K562 (cell line): ENCODE measurements around the gene ABCC6. TPM values are rescaled to one million over a fixed set of nuclear protein-coding genes. Genes with fewer than 3 reads are reported as not detected.
A peak's percentile ranks its signal among the peaks of the same experiment; 100 is the strongest.

Experiments
- ATAC-seq: fragments of 200-7000 bp; cut with Tn5 transposase; 3 replicates; pipeline ENCODE4 v1.9.1; 2020; ENCODE audit warnings: moderate library complexity
- BruUV-seq: library from RNA; stranded (reverse); fragments of 400-500 nt; replicated peaks from 2 replicates; lab custom pipeline; 2021; lab: Mats Ljungman, UMichigan
- CTCF ChIA-PET: fragments of 300-600 bp; formaldehyde crosslinking; extraction: SDS; loops from one replicate; lab custom pipeline; 2021; ENCODE audit warnings: low intra/inter-chr PET ratio; lab: Yijun Ruan, JAX
- POLR2A ChIA-PET: fragments of 300-600, 350-650 bp; sonication (Branson Sonifier 250); formaldehyde crosslinking; extraction: SDS; loops from one replicate; lab custom pipeline; 2021; ENCODE audit warnings: antibody characterized with exemption, inconsistent platforms; lab: Yijun Ruan, JAX
- DNase-seq, 4 experiments: peaks; one replicate each; pipeline versions ENCODE4 v3.0.0 to v3.0.0-alpha.2; 2011 to 2018; ENCODE audit warnings: low spot score in 3 of 4, mixed read lengths in 3 of 4; ENCODE audit errors: extremely low read depth in 1 of 4
- FAIRE-seq: peaks from 2 replicates; lab custom pipeline; 2011; peaks lifted over from hg19 to GRCh38; lab: Jason Lieb, UNC
- H2AFZ ChIP-seq: 2 replicates; pipeline ENCODE4 v1.6.0; 2011; ENCODE audit warnings: low read depth, low read length, control low read depth, inconsistent platforms
- H3K27ac ChIP-seq: fragments of 200-600 bp; 3 replicates; pipeline ENCODE4 v1.8.0; 2011; ENCODE audit warnings: low read depth, mild to moderate bottlenecking, control low read depth, inconsistent platforms, low read length, moderate library complexity, mixed read lengths; ENCODE audit errors: extremely low read depth
- H3K27me3 ChIP-seq, 2 experiments: fragments of 300-600 bp in 1 of 2; 2 replicates in 1 of 2; 3 replicates in 1 of 2; pipeline versions ENCODE4 v1.6.0 to v1.8.0; 2011; ENCODE audit warnings: inconsistent platforms in 2 of 2, low read length in 2 of 2, mild to moderate bottlenecking in 1 of 2, mixed read lengths in 1 of 2, moderate library complexity in 1 of 2; ENCODE audit not compliant: control insufficient read depth in 2 of 2, insufficient read depth in 2 of 2
- H3K36me3 ChIP-seq: fragments of 300-600 bp; 3 replicates; pipeline ENCODE4 v1.8.0; 2011; ENCODE audit warnings: mild to moderate bottlenecking, low read length, inconsistent platforms; ENCODE audit not compliant: control insufficient read depth, insufficient read depth
- H3K4me1 ChIP-seq, 2 experiments: fragments of 200-600 bp in 1 of 2; replicated peaks in 1 of 2; 2 replicates in 1 of 2; 3 replicates in 1 of 2; pipeline versions ENCODE4 v1.5.1 to v1.8.0; 2011; ENCODE audit warnings: inconsistent platforms in 2 of 2, low read length in 2 of 2, mild to moderate bottlenecking in 1 of 2, mixed read lengths in 1 of 2, moderate library complexity in 1 of 2; ENCODE audit not compliant: control insufficient read depth in 2 of 2, insufficient read depth in 2 of 2
- H3K4me2 ChIP-seq: 2 replicates; pipeline ENCODE4 v1.6.1; 2011; ENCODE audit warnings: low read length, control low read depth, inconsistent platforms, mixed read lengths; ENCODE audit not compliant: insufficient read depth
- H3K4me3 ChIP-seq: fragments of 200-600 bp; sonication (generic), shearing (Covaris generic); 2 replicates; pipeline ENCODE4 v1.5.1; 2016; ENCODE audit warnings: control low read depth, inconsistent platforms
- H3K79me2 ChIP-seq: fragments of 200-600 bp; 3 replicates; pipeline ENCODE4 v1.8.0; 2011; ENCODE audit warnings: low read length, inconsistent platforms; ENCODE audit not compliant: control insufficient read depth, insufficient read depth
- H3K9ac ChIP-seq, 2 experiments: 2 replicates each; pipeline versions ENCODE4 v1.6.0 to v1.6.1; 2011; ENCODE audit warnings: low read depth in 2 of 2, low read length in 2 of 2, control low read depth in 1 of 2, inconsistent platforms in 1 of 2, mild to moderate bottlenecking in 1 of 2, mixed read lengths in 1 of 2; ENCODE audit not compliant: insufficient read depth in 1 of 2
- H3K9me1 ChIP-seq: one replicate; pipeline ENCODE4 v1.6.0; 2011; ENCODE audit warnings: inconsistent platforms, mild to moderate bottlenecking, low read length, moderate library complexity; ENCODE audit not compliant: control insufficient read depth, insufficient read depth
- H3K9me3 ChIP-seq: replicated peaks from 2 replicates; pipeline ENCODE4 v1.5.1; 2011; ENCODE audit warnings: low read depth, low read length, inconsistent platforms; ENCODE audit not compliant: control insufficient read depth, insufficient read depth
- H4K20me1 ChIP-seq: replicated peaks from 2 replicates; pipeline ENCODE4 v1.6.1; 2011; ENCODE audit warnings: low read length, inconsistent platforms, mixed read lengths; ENCODE audit not compliant: control insufficient read depth, insufficient read depth
- ARNT ChIP-seq, 2 experiments: fragments of 450-650 bp; IDR thresholded peaks; 2 replicates each; pipeline ENCODE4 v1.6.1; 2016; ENCODE audit warnings: mild to moderate bottlenecking in 1 of 2
- CBX1 ChIP-seq: sonication (generic); IDR thresholded peaks from 2 replicates; pipeline ENCODE4 v1.6.1; 2016; ENCODE audit warnings: antibody characterized with exemption, low read depth, mild to moderate bottlenecking
- ETV6 ChIP-seq, 3 experiments: fragments of 150-350 bp in 1 of 3; sonication (generic) in 1 of 3; formaldehyde crosslinking in 1 of 3; IDR thresholded peaks; 2 replicates each; pipeline versions ENCODE4 v1.6.1 to v1.8.0; 2014 to 2022; ENCODE audit warnings: borderline replicate concordance in 2 of 3, low read depth in 2 of 3, antibody characterized with exemption in 1 of 3, low read length in 1 of 3, mild to moderate bottlenecking in 1 of 3, missing genetic modification reagents in 1 of 3
- LCOR ChIP-seq: sonication (generic); formaldehyde crosslinking; IDR thresholded peaks from 2 replicates; pipeline ENCODE4 v1.8.0; 2022; ENCODE audit warnings: mild to moderate bottlenecking, missing genetic modification reagents
- NCOA6 ChIP-seq: fragments of 450-650 bp; IDR thresholded peaks from 2 replicates; pipeline ENCODE4 v1.6.1; 2017; ENCODE audit warnings: mild to moderate bottlenecking
- NELFE ChIP-seq: IDR thresholded peaks from 2 replicates; pipeline ENCODE4 v1.6.1; 2011; ENCODE audit warnings: mild to moderate bottlenecking; ENCODE audit not compliant: insufficient read depth, insufficient read length
- NEUROD1 ChIP-seq: fragments of 150-350 bp; IDR thresholded peaks from 2 replicates; pipeline ENCODE4 v1.6.1; 2014; ENCODE audit warnings: borderline replicate concordance, low read length, low read depth; ENCODE audit not compliant: partially characterized antibody
- POLR2H ChIP-seq: IDR thresholded peaks from 2 replicates; pipeline ENCODE4 v1.6.1; 2016; ENCODE audit warnings: missing genetic modification characterization, low read depth, mild to moderate bottlenecking, control low read depth, missing compliant biosample characterization, moderate library complexity
- SRSF9 ChIP-seq: fragments of 200-400 bp; formaldehyde crosslinking; IDR thresholded peaks from 2 replicates; pipeline ENCODE4 v1.6.1; 2017; ENCODE audit warnings: low read depth, low read length, borderline replicate concordance
- ZFP36 ChIP-seq: fragments of 150-350 bp; IDR thresholded peaks from 2 replicates; pipeline ENCODE4 v1.6.1; 2018; ENCODE audit warnings: low read length, low read depth; ENCODE audit not compliant: partially characterized antibody
- ZNF589 ChIP-seq: fragments of 200-800 bp; sonication (Bioruptor generic); IDR thresholded peaks from 2 replicates; pipeline ENCODE4 v1.6.1; 2016; ENCODE audit warnings: low read depth, missing genetic modification characterization, missing compliant biosample characterization
- WGBS: fragments of 100-300 bp; shearing (Covaris generic); methylation state at CpG from one replicate; pipeline ENCODE4 v1.1.6; 2016; ENCODE audit warnings: low coverage, mixed read lengths; ENCODE audit not compliant: insufficient coverage; ENCODE audit errors: missing lambda C conversion rate; 5-methylcytosine and 5-hydroxymethylcytosine counted together
- in situ Hi-C: fragments of 300-500 bp; cut with MboI; formaldehyde crosslinking; loops from 4 replicates; pipeline ENCODE4 v1.15.0; 2018; ENCODE audit warnings: inconsistent platforms, mixed read lengths
- intact Hi-C: fragments of 100-400 bp; cut with micrococcal nuclease; formaldehyde crosslinking; loops from 2 replicates; pipeline ENCODE4 v1.14.2; 2022
- polyA plus RNA-seq, 8 experiments: library from polyadenylated mRNA; depleted of rRNA in 4 of 8; stranded (reverse) in 5 of 8; unstranded in 3 of 8; fragments of >200 nt; fragmentation: Nextera tagmentation in 2 of 8; fragmentation: Illumina TruSeq in 1 of 8; extraction: Ambion mirVana in 2 of 8; extraction: Trizol in 1 of 8; gene quantifications; 2 replicates each; pipeline versions ENCODE4 v1.2.1 to v1.2.3, GENCODE V29; 2011 to 2014; ENCODE audit warnings: inconsistent platforms in 1 of 8, missing spikeins in 1 of 8
- total RNA-seq, 7 experiments: library from RNA; depleted of rRNA in 6 of 7; stranded (reverse); fragments of >200 nt in 6 of 7; fragmentation: Illumina TruSeq in 2 of 7; extraction: Trizol in 2 of 7; gene quantifications; 2 replicates each; pipeline versions ENCODE4 v1.2.1 to v1.2.3, GENCODE V29; 2011 to 2021; ENCODE audit warnings: low replicate concordance in 1 of 7
- TF ChIP-seq, protein P1 (sequence below), 2 experiments: fragments of 450-650 bp in 1 of 2; IDR thresholded peaks; 2 replicates each; pipeline ENCODE4 v1.6.1; 2011 to 2017; ENCODE audit warnings: low read depth in 2 of 2, antibody characterized with exemption in 1 of 2, borderline replicate concordance in 1 of 2, low read length in 1 of 2, mild to moderate bottlenecking in 1 of 2, mixed read lengths in 1 of 2; ENCODE audit not compliant: control insufficient read depth in 1 of 2

Gene ABCC6
- total and polyA plus RNA-seq, 9 of the 15 experiments (the other 6 are each of a cell fraction or from before 2014, with no cell fraction given) = 0.03 to 0.46 (median 0.07) TPM; not detected in 4

DNA sequence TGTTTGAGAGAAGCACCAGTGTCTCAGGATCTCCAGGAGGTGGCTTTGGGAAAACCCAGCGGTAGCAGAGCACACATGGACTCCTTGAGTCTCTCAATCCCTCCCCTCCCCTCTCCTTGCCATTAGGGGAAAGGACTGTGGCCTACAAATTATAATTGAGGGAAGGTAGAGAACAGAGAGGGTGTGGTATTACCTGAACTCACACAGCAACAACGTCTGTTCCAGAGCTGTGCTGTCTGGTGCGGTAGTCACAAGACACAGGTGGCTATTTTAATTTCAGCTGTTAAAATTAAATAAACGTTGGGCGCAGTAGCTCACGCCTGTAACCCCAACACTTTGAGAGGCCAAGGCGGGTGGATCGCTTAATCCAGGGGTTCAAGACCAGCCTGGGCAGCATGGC lies 110.2 kb downstream of the ABCC6 start:
- peaks cover 89% of the 10 kb centered on the region for H3K36me3 ChIP-seq
- H2AFZ ChIP-seq = no peak overlapping the region
- no peaks in the 10 kb centered on the region for H4K20me1 ChIP-seq
- ChIA-PET CTCF (no interaction called here), POLR2A (interaction anchor here (1.1 kb wide), 1 partner anchor 9 kb away, joined by 5 read pairs; no protein-coding TSS in a partner anchor)
- no peaks in the 10 kb centered on the region for H3K9me1 ChIP-seq
- no peak overlapping the region for H3K4me3 ChIP-seq
- peaks cover 16% of the 10 kb centered on the region for H3K9me3 ChIP-seq
- BruUV-seq = no TSS peak
- no peak overlapping the region for H3K9ac ChIP-seq
- 89% methylated on average over 8 of the region's 8 CpGs for WGBS
- H3K4me2 ChIP-seq = no peak overlapping the region
- FAIRE-seq = no peak
- intact Hi-C loops (no loop called here), in situ Hi-C loops (no loop called here)
- no peaks in the 10 kb centered on the region for H3K4me1 ChIP-seq
- no peak for ATAC-seq
- no peaks in the 10 kb centered on the region for H3K27me3 ChIP-seq
- TF ChIP-seq NCOA6 (no peak), ZFP36 (peak; percentile 56), ETV6 (IDR thresholded peaks at IDR 0.05; ENCODE audit: borderline replicate concordance in 1 of 2, low read depth in 2 of 2, low read length in 1 of 2) (no peak), ETV6 (CRISPR knock-in tag; IDR thresholded peaks at IDR 0.05; ENCODE audit: borderline replicate concordance) (no peak), POLR2H (tag) (no peak)
- no peak for DNase-seq
- no peaks in the 10 kb centered on the region for H3K79me2 ChIP-seq
- H3K27ac ChIP-seq = no peak overlapping the region

DNA sequence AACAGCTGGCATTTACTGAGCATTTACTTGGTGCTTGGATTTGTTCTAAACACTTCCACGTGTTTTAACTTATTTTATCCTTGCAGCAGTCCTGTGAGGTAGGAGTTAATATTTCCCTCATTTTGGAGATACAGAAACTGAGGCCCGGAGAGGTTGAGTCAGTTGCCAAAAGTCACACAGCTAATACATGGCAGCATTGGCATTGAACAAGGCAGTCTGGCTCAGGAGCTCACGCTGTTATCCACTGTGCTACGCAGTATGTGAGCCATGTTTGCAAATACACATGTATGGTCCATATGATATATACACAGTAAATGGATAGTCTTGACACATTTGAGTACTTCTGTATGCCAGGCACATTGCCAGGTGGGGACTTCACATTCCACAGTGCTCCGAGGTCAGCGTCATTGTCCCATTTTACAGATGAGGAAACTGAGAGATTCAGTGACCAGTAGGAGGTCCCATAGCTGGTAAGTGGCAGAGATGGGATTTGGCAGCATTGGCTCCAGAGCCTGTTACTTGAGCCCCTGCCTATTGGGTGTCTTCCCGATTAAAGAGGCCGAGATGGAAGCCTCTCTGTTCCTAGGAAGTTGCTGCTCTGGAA lies 110.7 kb downstream of the ABCC6 start:
- FAIRE-seq (peak; percentile 48), ATAC-seq (no peak)
- TF ChIP-seq NEUROD1 (no peak), CBX1 (peak; percentile 30; the same call in 1 of the 2 replicates), LCOR (CRISPR knock-in tag) (no peak), ZNF589 (CRISPR knock-in tag) (no peak), ARNT (IDR thresholded peaks at IDR 0.05) (no peak), NELFE (no peak), SRSF9 (no peak)
- TF ChIP-seq, protein P1, sequence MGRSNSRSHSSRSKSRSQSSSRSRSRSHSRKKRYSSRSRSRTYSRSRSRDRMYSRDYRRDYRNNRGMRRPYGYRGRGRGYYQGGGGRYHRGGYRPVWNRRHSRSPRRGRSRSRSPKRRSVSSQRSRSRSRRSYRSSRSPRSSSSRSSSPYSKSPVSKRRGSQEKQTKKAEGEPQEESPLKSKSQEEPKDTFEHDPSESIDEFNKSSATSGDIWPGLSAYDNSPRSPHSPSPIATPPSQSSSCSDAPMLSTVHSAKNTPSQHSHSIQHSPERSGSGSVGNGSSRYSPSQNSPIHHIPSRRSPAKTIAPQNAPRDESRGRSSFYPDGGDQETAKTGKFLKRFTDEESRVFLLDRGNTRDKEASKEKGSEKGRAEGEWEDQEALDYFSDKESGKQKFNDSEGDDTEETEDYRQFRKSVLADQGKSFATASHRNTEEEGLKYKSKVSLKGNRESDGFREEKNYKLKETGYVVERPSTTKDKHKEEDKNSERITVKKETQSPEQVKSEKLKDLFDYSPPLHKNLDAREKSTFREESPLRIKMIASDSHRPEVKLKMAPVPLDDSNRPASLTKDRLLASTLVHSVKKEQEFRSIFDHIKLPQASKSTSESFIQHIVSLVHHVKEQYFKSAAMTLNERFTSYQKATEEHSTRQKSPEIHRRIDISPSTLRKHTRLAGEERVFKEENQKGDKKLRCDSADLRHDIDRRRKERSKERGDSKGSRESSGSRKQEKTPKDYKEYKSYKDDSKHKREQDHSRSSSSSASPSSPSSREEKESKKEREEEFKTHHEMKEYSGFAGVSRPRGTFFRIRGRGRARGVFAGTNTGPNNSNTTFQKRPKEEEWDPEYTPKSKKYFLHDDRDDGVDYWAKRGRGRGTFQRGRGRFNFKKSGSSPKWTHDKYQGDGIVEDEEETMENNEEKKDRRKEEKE (IDR thresholded peaks at IDR 0.05; ENCODE audit: borderline replicate concordance in 1 of 2, control insufficient read depth in 1 of 2, low read depth in 2 of 2, low read length in 1 of 2) = no peak

More for the DNA sequence above, 110.7 kb downstream of the ABCC6 start:
- Histone ChIP-seq H3K4me1 (no peaks in the 10 kb centered on the region), H3K4me3 (no peak overlapping the region), H3K9ac (no peak overlapping the region), H4K20me1 (no peaks in the 10 kb centered on the region), H3K9me3 (peaks cover 11% of the 10 kb centered on the region), H3K9me1 (no peaks in the 10 kb centered on the region), H3K36me3 (peaks cover 86% of the 10 kb centered on the region), H3K4me2 (no peak overlapping the region), H3K27ac (no peak overlapping the region), H2AFZ (no peak overlapping the region), H3K79me2 (no peaks in the 10 kb centered on the region), H3K27me3 (no peaks in the 10 kb centered on the region)
- ChIA-PET CTCF (no interaction called here), POLR2A (interaction anchor here (0.6 to 1.1 kb wide), 2 partner anchors 8 to 15 kb away, joined by 4 to 5 read pairs; no protein-coding TSS in a partner anchor)
- no peak for DNase-seq
- in situ Hi-C loops = no loop called here
- BruUV-seq = no TSS peak
- intact Hi-C loops = no loop called here
- 81% methylated on average over 8 of the region's 8 CpGs for WGBS
